Heart left ventricle (tissue), 16 donors: ENCODE measurements around the gene FUCA1. TPM values are rescaled to one million over a fixed set of nuclear protein-coding genes. Genes with fewer than 3 reads are reported as not detected.

Experiments
- ATAC-seq, 4 donors: fragments of 200-7000 bp; cut with Tn5 transposase; one replicate each; pipeline ENCODE4 v1.9.1; 2020 to 2022; ENCODE audit warnings: moderate library complexity in 4 of 4, mild to moderate bottlenecking in 3 of 4, moderate number of reproducible peaks in 1 of 4
- DNase-seq, 5 donors: peaks; one replicate each; pipeline ENCODE4 v3.0.0-alpha.2; 2020
- H3K27ac ChIP-seq, 12 donors: fragments of 200-600 bp; sonication (generic) in 4 of 12; one replicate each; pipeline versions ENCODE4 v1.5.0 to v1.8.0; 2016 to 2022; ENCODE audit warnings: mild to moderate bottlenecking in 2 of 12
- H3K27me3 ChIP-seq, 9 donors: fragments of 200-600 bp; sonication (generic) in 2 of 9; one replicate each; pipeline versions ENCODE4 v1.5.1 to v1.8.0; 2016 to 2022; ENCODE audit warnings: mild to moderate bottlenecking in 3 of 9
- H3K36me3 ChIP-seq, 9 donors: fragments of 200-600 bp; sonication (generic) in 2 of 9; one replicate each; pipeline versions ENCODE4 v1.5.0 to v1.8.0; 2018 to 2022; ENCODE audit warnings: mild to moderate bottlenecking in 2 of 9
- H3K4me1 ChIP-seq, 12 donors: fragments of 200-600 bp; sonication (generic) in 4 of 12; one replicate each; pipeline versions ENCODE4 v1.5.0 to v1.8.0; 2016 to 2022; ENCODE audit warnings: mild to moderate bottlenecking in 3 of 12
- H3K4me3 ChIP-seq, 12 donors: fragments of 200-600 bp; sonication (generic) in 4 of 12; one replicate each; pipeline versions ENCODE4 v1.5.0 to v1.8.0; 2017 to 2022; ENCODE audit warnings: mild to moderate bottlenecking in 9 of 12, moderate library complexity in 4 of 12
- H3K9me3 ChIP-seq, 12 donors: fragments of 200-600 bp; sonication (generic) in 4 of 12; one replicate each; pipeline versions ENCODE4 v1.5.0 to v1.8.0; 2016 to 2022; ENCODE audit warnings: mild to moderate bottlenecking in 1 of 12
- CTCF ChIP-seq, 12 donors: fragments of 200-600 bp; sonication (generic) in 4 of 12; IDR thresholded peaks; one replicate each; pipeline versions ENCODE4 v1.5.0 to v1.8.0; 2018 to 2022; ENCODE audit warnings: antibody characterized with exemption in 12 of 12, mild to moderate bottlenecking in 5 of 12
- POLR2A ChIP-seq, 2 donors: fragments of 450-650 bp; IDR thresholded peaks; one replicate each; pipeline ENCODE4 v1.6.1; 2017; ENCODE audit warnings: antibody characterized with exemption in 2 of 2, mild to moderate bottlenecking in 2 of 2, moderate library complexity in 2 of 2
- WGBS, 4 donors: extraction: QIAGEN DNeasy Blood & Tissue Kit in 2 of 4; methylation state at CpG; one replicate each; pipeline versions ENCODE4 v1.1.5 to v1.1.7; 2013 to 2018; 5-methylcytosine and 5-hydroxymethylcytosine counted together
- intact Hi-C, 10 donors: fragments of 100-400 bp; cut with DNase I; formaldehyde crosslinking; loops; one replicate each; pipeline versions ENCODE4 v1.11.1 to v1.14.2; 2022
- polyA plus RNA-seq, 2 donors: library from polyadenylated mRNA; stranded (reverse); fragments of 200-250 nt; gene quantifications; one replicate each; pipeline ENCODE4 v1.2.3, GENCODE V29; 2013
- total RNA-seq, 9 donors: library from RNA; depleted of rRNA in 2 of 9; stranded (reverse); fragments of >200 nt in 2 of 9; fragmentation: NEBNext Ultra II Directional in 3 of 9; extraction: Animal tissue kit (Norgen Biotek cat#: 25700) in 3 of 9; gene quantifications; one replicate each; pipeline versions ENCODE4 v1.1.0 to v1.2.4, GENCODE V29; 2016 to 2023
- donor health status: ischemic (EF 13 %, LVEDD 7.1; RV severe dilation, severe dysfunction).
- donor health status: healthy with polysubstance abuse.
- donor health status: DM: no; HTN: yes; CAD: no.
- donor health status: DM: no; HTN: no; CAD: no.
- donor health status: ischemic (EF 25% LVEDD 6.9; RV normal size, moderate dysfunction).
- donor health status: ischemic (EF 25% LVEDD 5.7; RV mildly dilated, moderate dysfunction).
- donor health status: healthy.
- donor health status: DM: yes; HTN: yes; CAD: no.
- donor health status: ischemic (EF 35%, LVEDD 5.7; RV mildly dilated, moderate dysfunction).
- donor health status: nonischemic (EF 11% LVEDD 7.7; RV severe dilation, severe dysfunction).
- donor health status: DM: yes; HTN: yes; CAD: no.
- donor health status: PGD.
- donor health status: ischemic (EF 29% LVEDD 5.4; RV normal size, mild dysfunction).
- donor health status: nonischemic (EF 23%, LVEDD 6.1; RV moderate dilation, normal function).

FUCA1 gene
- total and polyA plus RNA-seq, 11 donors = 10.6 to 54.2 (median 16.1) TPM

- ATAC-seq (no peak), DNase-seq (no peak)
- Histone ChIP-seq H3K36me3 (peaks cover 0 to 84% (median 70%) of the 10 kb centered on the region in 9 donors), H3K4me1 (no peaks in the 10 kb centered on the region), H3K4me3 (no peak overlapping the region), H3K9me3 (no peaks in the 10 kb centered on the region), H3K27ac (no peak overlapping the region), H3K27me3 (no peaks in the 10 kb centered on the region)
- TF ChIP-seq CTCF (IDR thresholded peaks at IDR 0.05) = no peak
- no peak for TF ChIP-seq POLR2A (IDR thresholded peaks at IDR 0.05)
- intact Hi-C loops = loop anchor here in 1 of 10 donors (10.0 kb wide), 1 partner anchor 98 kb away; the partner anchor contains the start of gene CNR2
These were observed 51.2 kb downstream of the FUCA1 start for GRCh38 chr1:23816906-23817305.

GRCh38 chr1:23816361-23816760 lies 51.7 kb downstream of the FUCA1 start:
- no peak overlapping the region for H3K27ac ChIP-seq
- peaks cover 0 to 89% (median 74%) of the 10 kb centered on the region in 9 donors for H3K36me3 ChIP-seq
- WGBS, 4 donors = 90 to 98% (median 96%) methylated on average over 3 of the region's 3 CpGs

GRCh38 chr1:23814016-23814415 lies 54.1 kb downstream of the FUCA1 start:
- no peak for ATAC-seq
- H3K4me3 ChIP-seq = no peak overlapping the region

More at GRCh38 chr1:23816361-23816760, 51.7 kb downstream of the FUCA1 start:
- intact Hi-C loops = loop anchor here in 1 of 10 donors (10.0 kb wide), 1 partner anchor 98 kb away; the partner anchor contains the start of gene CNR2
- DNase-seq (no peak), ATAC-seq (no peak)
- H3K9me3 ChIP-seq = no peaks in the 10 kb centered on the region
- no peaks in the 10 kb centered on the region for H3K27me3 ChIP-seq
- no peak overlapping the region for H3K4me3 ChIP-seq
- peaks cover 0 to 2% (median 0%) of the 10 kb centered on the region in 12 donors for H3K4me1 ChIP-seq
- TF ChIP-seq POLR2A (IDR thresholded peaks at IDR 0.05) (no peak), CTCF (IDR thresholded peaks at IDR 0.05) (no peak)

More at GRCh38 chr1:23814016-23814415, 54.1 kb downstream of the FUCA1 start:
- 95 to 98% (median 96%) methylated on average over 4 of the region's 4 CpGs for WGBS, 4 donors
- DNase-seq = no peak
- Histone ChIP-seq H3K9me3 (no peaks in the 10 kb centered on the region), H3K27ac (no peak overlapping the region), H3K36me3 (peaks cover 0 to 87% (median 70%) of the 10 kb centered on the region in 9 donors), H3K4me1 (peaks cover 0 to 21% (median 0%) of the 10 kb centered on the region in 12 donors), H3K27me3 (no peaks in the 10 kb centered on the region)
- intact Hi-C loops = loop anchor here in 5 of 10 donors (5.0 to 10.0 kb wide), 3 partner anchors 53 to 103 kb away; partner anchors contain the start of genes FUCA1 (in 3 of the 5) and CNR2 (in 1 of the 5)
- TF ChIP-seq CTCF (IDR thresholded peaks at IDR 0.05) (no peak), POLR2A (IDR thresholded peaks at IDR 0.05) (no peak)
